Panc1 (cell line): ENCODE measurements around the gene CHMP1B. TPM values are rescaled to one million over a fixed set of nuclear protein-coding genes. Genes with fewer than 3 reads are reported as not detected.

Source experiments
- ATAC-seq: fragments of 200-7000 bp; cut with Tn5 transposase; 2 replicates; pipeline ENCODE4 v1.9.1; 2020; ENCODE audit warnings: mild to moderate bottlenecking, moderate library complexity
- BruUV-seq: library from RNA; stranded (reverse); fragments of 400-500 nt; replicated peaks from 2 replicates; lab custom pipeline; 2021; lab: Mats Ljungman, UMichigan
- CTCF ChIA-PET: fragments of 300-600 bp; sonication (Branson Sonifier 250); formaldehyde crosslinking; loops from one replicate; lab custom pipeline; 2022; ENCODE audit warnings: antibody characterized with exemption; lab: Charles Lee
- POLR2A ChIA-PET: fragments of 300-600 bp; sonication (Branson Sonifier 250); formaldehyde crosslinking; loops from one replicate; lab custom pipeline; 2022; ENCODE audit warnings: antibody characterized with exemption; lab: Charles Lee
- DNase-seq: peaks from one replicate; pipeline ENCODE4 v3.0.0-alpha.2; 2010; ENCODE audit warnings: low read depth, low spot score
- H3K27ac ChIP-seq: 2 replicates; pipeline ENCODE4 v1.5.1; 2011; ENCODE audit warnings: mild to moderate bottlenecking, low read length, inconsistent platforms
- H3K27me3 ChIP-seq: fragments of 200-500 bp; sonication (Bioruptor generic); 2 replicates; pipeline ENCODE4 v1.6.0; 2014; ENCODE audit warnings: low read length, inconsistent platforms; ENCODE audit not compliant: control insufficient read depth, insufficient read depth
- H3K36me3 ChIP-seq: fragments of 200-500 bp; sonication (Bioruptor generic); 2 replicates; pipeline ENCODE4 v1.5.1; 2014; ENCODE audit warnings: inconsistent platforms, mild to moderate bottlenecking, low read length, moderate library complexity; ENCODE audit not compliant: control insufficient read depth, insufficient read depth
- H3K4me1 ChIP-seq: 2 replicates; pipeline ENCODE4 v1.5.1; 2011; ENCODE audit warnings: inconsistent platforms, mild to moderate bottlenecking, low read length, moderate library complexity; ENCODE audit not compliant: control insufficient read depth, insufficient read depth
- H3K4me3 ChIP-seq, 2 experiments: 2 replicates each; pipeline ENCODE4 v1.5.1; 2011 to 2012; ENCODE audit warnings: low read depth in 2 of 2, low read length in 2 of 2, mild to moderate bottlenecking in 2 of 2, inconsistent platforms in 1 of 2, moderate library complexity in 1 of 2
- H3K9me3 ChIP-seq: fragments of 200-500 bp; sonication (Bioruptor generic); 2 replicates; pipeline ENCODE4 v1.5.1; 2014; ENCODE audit warnings: low read depth, mild to moderate bottlenecking, inconsistent platforms, low read length, moderate library complexity; ENCODE audit not compliant: control insufficient read depth, insufficient read depth
- POLR2AphosphoS5 ChIP-seq: IDR thresholded peaks from 2 replicates; pipeline ENCODE4 v1.6.1; 2012; ENCODE audit warnings: mild to moderate bottlenecking, low read depth, low read length, moderate library complexity
- SIN3A ChIP-seq: IDR thresholded peaks from 2 replicates; pipeline ENCODE4 v1.6.1; 2012; ENCODE audit warnings: low read depth, mild to moderate bottlenecking, low read length, moderate library complexity, borderline replicate concordance; ENCODE audit not compliant: insufficient read depth
- TCF7L2 ChIP-seq: IDR thresholded peaks from 2 replicates; pipeline ENCODE4 v1.6.1; 2011; ENCODE audit warnings: mild to moderate bottlenecking, low read depth, low read length, inconsistent platforms
- in situ Hi-C: cut with HindIII; loops from 2 replicates; pipeline ENCODE4 v1.10.0; 2016; ENCODE audit warnings: low sequenced_read_pairs, low pct_unique_long_range_greater_than_20kb
- intact Hi-C: fragments of 100-400 bp; cut with micrococcal nuclease; formaldehyde crosslinking; loops from one replicate; pipeline ENCODE4 v1.10.0; 2022; ENCODE audit not compliant: unreplicated experiment
- total RNA-seq: library from RNA; stranded (reverse); gene quantifications from one replicate; pipeline ENCODE4 v1.2.1, GENCODE V29; 2021; ENCODE audit not compliant: unreplicated experiment
- TF ChIP-seq, protein P1 (sequence below), 2 experiments: IDR thresholded peaks; 2 replicates each; pipeline ENCODE4 v1.6.1; 2011 to 2012; ENCODE audit warnings: low read depth in 2 of 2, control low read depth in 1 of 2, low read length in 1 of 2, mild to moderate bottlenecking in 1 of 2, moderate library complexity in 1 of 2; ENCODE audit not compliant: insufficient read depth in 1 of 2
- TF ChIP-seq, protein P2 (sequence below): fragments of 450-650 bp; IDR thresholded peaks from 2 replicates; pipeline ENCODE4 v1.5.1; 2017; ENCODE audit warnings: mild to moderate bottlenecking

Gene CHMP1B
- total RNA-seq, 1 experiment from 2014 or later = 17.1 TPM

DNA sequence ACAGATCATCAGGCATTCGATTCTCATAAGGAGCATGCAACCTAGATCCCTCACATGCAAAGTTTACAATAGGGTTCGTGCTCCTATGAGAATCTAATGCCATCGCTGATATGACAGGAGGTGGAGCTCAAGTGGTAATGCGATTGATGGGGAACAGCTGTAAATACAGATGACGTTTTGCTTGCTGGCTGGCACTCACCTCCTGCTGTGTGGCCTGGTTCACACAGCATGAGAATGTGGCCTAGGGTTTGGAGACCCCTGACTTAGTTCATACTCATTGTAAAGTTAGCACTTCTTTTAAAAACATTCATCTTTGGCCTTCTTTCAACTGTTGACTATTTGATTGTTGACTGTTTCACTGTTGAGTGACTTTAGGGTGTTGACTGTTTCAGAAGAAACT, 8.7 kb upstream of the CHMP1B start:
- TF ChIP-seq, protein P1, sequence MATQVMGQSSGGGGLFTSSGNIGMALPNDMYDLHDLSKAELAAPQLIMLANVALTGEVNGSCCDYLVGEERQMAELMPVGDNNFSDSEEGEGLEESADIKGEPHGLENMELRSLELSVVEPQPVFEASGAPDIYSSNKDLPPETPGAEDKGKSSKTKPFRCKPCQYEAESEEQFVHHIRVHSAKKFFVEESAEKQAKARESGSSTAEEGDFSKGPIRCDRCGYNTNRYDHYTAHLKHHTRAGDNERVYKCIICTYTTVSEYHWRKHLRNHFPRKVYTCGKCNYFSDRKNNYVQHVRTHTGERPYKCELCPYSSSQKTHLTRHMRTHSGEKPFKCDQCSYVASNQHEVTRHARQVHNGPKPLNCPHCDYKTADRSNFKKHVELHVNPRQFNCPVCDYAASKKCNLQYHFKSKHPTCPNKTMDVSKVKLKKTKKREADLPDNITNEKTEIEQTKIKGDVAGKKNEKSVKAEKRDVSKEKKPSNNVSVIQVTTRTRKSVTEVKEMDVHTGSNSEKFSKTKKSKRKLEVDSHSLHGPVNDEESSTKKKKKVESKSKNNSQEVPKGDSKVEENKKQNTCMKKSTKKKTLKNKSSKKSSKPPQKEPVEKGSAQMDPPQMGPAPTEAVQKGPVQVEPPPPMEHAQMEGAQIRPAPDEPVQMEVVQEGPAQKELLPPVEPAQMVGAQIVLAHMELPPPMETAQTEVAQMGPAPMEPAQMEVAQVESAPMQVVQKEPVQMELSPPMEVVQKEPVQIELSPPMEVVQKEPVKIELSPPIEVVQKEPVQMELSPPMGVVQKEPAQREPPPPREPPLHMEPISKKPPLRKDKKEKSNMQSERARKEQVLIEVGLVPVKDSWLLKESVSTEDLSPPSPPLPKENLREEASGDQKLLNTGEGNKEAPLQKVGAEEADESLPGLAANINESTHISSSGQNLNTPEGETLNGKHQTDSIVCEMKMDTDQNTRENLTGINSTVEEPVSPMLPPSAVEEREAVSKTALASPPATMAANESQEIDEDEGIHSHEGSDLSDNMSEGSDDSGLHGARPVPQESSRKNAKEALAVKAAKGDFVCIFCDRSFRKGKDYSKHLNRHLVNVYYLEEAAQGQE (IDR thresholded peaks at IDR 0.05; ENCODE audit: insufficient read depth in 1 of 2, low read depth in 2 of 2, low read length in 1 of 2) = no peak
- no peak for TF ChIP-seq SIN3A
- no peak for TF ChIP-seq TCF7L2
- TF ChIP-seq, protein P2, sequence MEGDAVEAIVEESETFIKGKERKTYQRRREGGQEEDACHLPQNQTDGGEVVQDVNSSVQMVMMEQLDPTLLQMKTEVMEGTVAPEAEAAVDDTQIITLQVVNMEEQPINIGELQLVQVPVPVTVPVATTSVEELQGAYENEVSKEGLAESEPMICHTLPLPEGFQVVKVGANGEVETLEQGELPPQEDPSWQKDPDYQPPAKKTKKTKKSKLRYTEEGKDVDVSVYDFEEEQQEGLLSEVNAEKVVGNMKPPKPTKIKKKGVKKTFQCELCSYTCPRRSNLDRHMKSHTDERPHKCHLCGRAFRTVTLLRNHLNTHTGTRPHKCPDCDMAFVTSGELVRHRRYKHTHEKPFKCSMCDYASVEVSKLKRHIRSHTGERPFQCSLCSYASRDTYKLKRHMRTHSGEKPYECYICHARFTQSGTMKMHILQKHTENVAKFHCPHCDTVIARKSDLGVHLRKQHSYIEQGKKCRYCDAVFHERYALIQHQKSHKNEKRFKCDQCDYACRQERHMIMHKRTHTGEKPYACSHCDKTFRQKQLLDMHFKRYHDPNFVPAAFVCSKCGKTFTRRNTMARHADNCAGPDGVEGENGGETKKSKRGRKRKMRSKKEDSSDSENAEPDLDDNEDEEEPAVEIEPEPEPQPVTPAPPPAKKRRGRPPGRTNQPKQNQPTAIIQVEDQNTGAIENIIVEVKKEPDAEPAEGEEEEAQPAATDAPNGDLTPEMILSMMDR = no peak
- no peak for TF ChIP-seq POLR2AphosphoS5
- intact Hi-C loops (no loop called here), in situ Hi-C loops (no loop called here)
- no peak for ATAC-seq
- ChIA-PET CTCF (no interaction called here), POLR2A (no interaction called here)
- Histone ChIP-seq H3K4me1 (no peaks in the 10 kb centered on the region), H3K27ac (no peak overlapping the region), H3K36me3 (no peaks in the 10 kb centered on the region), H3K9me3 (no peaks in the 10 kb centered on the region), H3K27me3 (no peaks in the 10 kb centered on the region), H3K4me3 (no peak overlapping the region)
- no TSS peak for BruUV-seq
- no peak for DNase-seq

- in situ Hi-C loops = no loop called here
Observed at GRCh38 chr18:11844436-11844835, 6.8 kb upstream of the CHMP1B start.

More at GRCh38 chr18:11844436-11844835, 6.8 kb upstream of the CHMP1B start:
- Histone ChIP-seq H3K36me3 (no peaks in the 10 kb centered on the region), H3K4me3 (no peak overlapping the region), H3K9me3 (no peaks in the 10 kb centered on the region), H3K27me3 (no peaks in the 10 kb centered on the region), H3K4me1 (no peaks in the 10 kb centered on the region), H3K27ac (no peak overlapping the region)
- ChIA-PET POLR2A (no interaction called here), CTCF (no interaction called here)
- TF ChIP-seq POLR2AphosphoS5 = no peak
- no peak for TF ChIP-seq TCF7L2
- TF ChIP-seq SIN3A = no peak
- TF ChIP-seq, protein P2 = no peak
- TF ChIP-seq, protein P1 (IDR thresholded peaks at IDR 0.05; ENCODE audit: insufficient read depth in 1 of 2, low read depth in 2 of 2, low read length in 1 of 2) = no peak
- ATAC-seq (no peak), DNase-seq (no peak)
- no TSS peak for BruUV-seq
- intact Hi-C loops = no loop called here
